Parathyroid adenoma (tissue), 2 donors: ENCODE results near the gene SNHG17.
A peak's percentile ranks its signal among the peaks of the same experiment; 100 is the strongest.

Experiments
- H2AFZ ChIP-seq: fragments of 300-600 bp; sonication (generic); one replicate; pipeline ENCODE4 v1.7.0; 2017; ENCODE audit warnings: antibody characterized with exemption, mild to moderate bottlenecking
- H3K27ac ChIP-seq: fragments of 300-600 bp; sonication (generic); one replicate; pipeline ENCODE4 v1.7.0; 2017
- H3K27me3 ChIP-seq: fragments of 300-600 bp; sonication (generic); one replicate; pipeline ENCODE4 v1.7.0; 2017; ENCODE audit warnings: low read length; ENCODE audit not compliant: control insufficient read depth, insufficient read depth
- H3K36me3 ChIP-seq: fragments of 300-600 bp; sonication (generic); one replicate; pipeline ENCODE4 v1.7.0; 2017; ENCODE audit warnings: low read length; ENCODE audit not compliant: control insufficient read depth, insufficient read depth
- H3K4me1 ChIP-seq: fragments of 300-600 bp; sonication (generic); one replicate; pipeline ENCODE4 v1.7.0; 2017; ENCODE audit warnings: control low read depth
- H3K4me2 ChIP-seq: fragments of 300-600 bp; sonication (generic); one replicate; pipeline ENCODE4 v1.7.0; 2017; ENCODE audit warnings: low read length
- H3K4me3 ChIP-seq: fragments of 300-600 bp; sonication (generic); one replicate; pipeline ENCODE4 v1.7.0; 2017; ENCODE audit warnings: low read depth, low read length
- H3K79me2 ChIP-seq: fragments of 300-600 bp; sonication (generic); one replicate; pipeline ENCODE4 v1.7.0; 2017; ENCODE audit warnings: control low read depth
- H3K9ac ChIP-seq: fragments of 300-600 bp; sonication (generic); one replicate; pipeline ENCODE4 v1.7.0; 2017; ENCODE audit warnings: mild to moderate bottlenecking
- H3K9me3 ChIP-seq: fragments of 300-600 bp; sonication (generic); one replicate; pipeline ENCODE4 v1.7.0; 2017; ENCODE audit warnings: low read length; ENCODE audit not compliant: control insufficient read depth
- TF ChIP-seq, protein P1 (sequence below): fragments of 300-600 bp; sonication (generic); IDR thresholded peaks from one replicate; pipeline ENCODE4 v1.7.0; 2017; ENCODE audit warnings: antibody characterized with exemption, mild to moderate bottlenecking
- donor health status: primary hyperparathyroidism.

SNHG17 gene

GRCh38 chr20:38449046-38449445, 13.9 kb upstream of the SNHG17 start:
- H3K4me1 ChIP-seq = peaks cover 5% of the 10 kb centered on the region
- no peaks in the 10 kb centered on the region for H3K36me3 ChIP-seq
- H3K9me3 ChIP-seq = no peaks in the 10 kb centered on the region
- H3K9ac ChIP-seq = no peak overlapping the region
- H2AFZ ChIP-seq = no peak overlapping the region
- H3K27me3 ChIP-seq = no peaks in the 10 kb centered on the region
- H3K27ac ChIP-seq = no peak overlapping the region
- H3K79me2 ChIP-seq = no peaks in the 10 kb centered on the region
- H3K4me2 ChIP-seq = no peak overlapping the region
- TF ChIP-seq, protein P1, sequence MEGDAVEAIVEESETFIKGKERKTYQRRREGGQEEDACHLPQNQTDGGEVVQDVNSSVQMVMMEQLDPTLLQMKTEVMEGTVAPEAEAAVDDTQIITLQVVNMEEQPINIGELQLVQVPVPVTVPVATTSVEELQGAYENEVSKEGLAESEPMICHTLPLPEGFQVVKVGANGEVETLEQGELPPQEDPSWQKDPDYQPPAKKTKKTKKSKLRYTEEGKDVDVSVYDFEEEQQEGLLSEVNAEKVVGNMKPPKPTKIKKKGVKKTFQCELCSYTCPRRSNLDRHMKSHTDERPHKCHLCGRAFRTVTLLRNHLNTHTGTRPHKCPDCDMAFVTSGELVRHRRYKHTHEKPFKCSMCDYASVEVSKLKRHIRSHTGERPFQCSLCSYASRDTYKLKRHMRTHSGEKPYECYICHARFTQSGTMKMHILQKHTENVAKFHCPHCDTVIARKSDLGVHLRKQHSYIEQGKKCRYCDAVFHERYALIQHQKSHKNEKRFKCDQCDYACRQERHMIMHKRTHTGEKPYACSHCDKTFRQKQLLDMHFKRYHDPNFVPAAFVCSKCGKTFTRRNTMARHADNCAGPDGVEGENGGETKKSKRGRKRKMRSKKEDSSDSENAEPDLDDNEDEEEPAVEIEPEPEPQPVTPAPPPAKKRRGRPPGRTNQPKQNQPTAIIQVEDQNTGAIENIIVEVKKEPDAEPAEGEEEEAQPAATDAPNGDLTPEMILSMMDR = no peak
- no peak overlapping the region for H3K4me3 ChIP-seq

DNA sequence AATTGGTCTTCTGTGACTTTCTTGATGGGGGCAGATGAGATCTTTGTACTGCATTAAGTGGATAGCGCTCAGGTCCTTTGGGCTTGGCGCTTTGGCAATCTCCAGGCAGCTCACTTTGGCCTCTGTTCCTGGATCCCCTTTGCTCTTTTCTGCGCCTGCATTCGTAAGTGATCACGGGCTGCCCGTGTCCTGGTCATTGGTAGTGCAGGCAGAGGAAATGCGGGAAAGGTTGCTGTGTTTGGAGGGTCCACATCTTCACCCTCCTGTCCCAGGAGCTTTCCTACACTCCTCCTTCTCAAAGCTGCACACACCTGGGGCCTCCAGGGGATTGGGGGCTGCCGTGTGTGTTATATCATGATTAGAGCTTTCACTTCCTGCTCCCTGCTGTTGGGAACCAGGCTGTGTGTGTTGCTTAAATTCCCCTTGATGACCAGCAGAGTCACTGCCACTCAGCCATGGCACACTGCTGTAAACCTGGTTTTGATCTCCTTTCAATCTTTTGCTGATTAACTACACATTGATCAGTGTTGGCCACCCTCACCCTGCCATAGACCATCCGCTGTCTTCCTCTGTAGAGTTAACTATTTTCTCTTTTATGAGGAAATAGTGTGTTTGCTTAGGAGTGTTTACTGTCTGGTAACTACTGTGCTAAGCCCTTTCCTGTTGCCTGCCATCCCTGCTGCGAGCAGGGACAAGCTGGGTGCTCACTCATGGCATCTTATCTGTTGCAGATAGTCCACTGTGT, 13.0 kb upstream of the SNHG17 start:
- no peak overlapping the region for H3K4me3 ChIP-seq
- no peak overlapping the region for H3K27ac ChIP-seq
- TF ChIP-seq, protein P1 = no peak

DNA sequence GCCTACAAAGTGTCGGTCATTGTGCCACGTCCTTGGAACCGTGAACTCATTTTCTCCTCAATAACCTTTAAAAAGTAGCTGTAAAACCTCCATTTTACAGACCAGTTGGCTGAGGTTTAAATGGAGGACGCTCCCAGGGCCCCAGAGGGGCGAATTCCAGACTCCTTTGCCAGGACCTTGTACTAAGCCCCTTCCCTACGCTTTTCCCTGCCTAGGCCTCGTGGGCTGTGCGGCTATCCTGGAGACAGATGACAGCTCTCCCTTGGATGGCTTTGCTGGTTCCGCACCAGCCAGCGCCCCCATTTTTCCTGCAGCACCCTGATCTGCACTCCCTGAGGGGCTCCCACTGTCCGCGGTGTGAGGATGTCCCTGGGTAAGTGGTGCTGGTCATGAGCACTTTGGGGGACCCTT, 12.1 kb upstream of the SNHG17 start:
- TF ChIP-seq, protein P1 = no peak
- peak overlapping the region; percentile 97 for H2AFZ ChIP-seq

More for the DNA sequence above, 13.0 kb upstream of the SNHG17 start:
- peaks cover 5% of the 10 kb centered on the region for H3K4me1 ChIP-seq
- H3K27me3 ChIP-seq = no peaks in the 10 kb centered on the region
- H3K4me2 ChIP-seq = no peak overlapping the region
- no peak overlapping the region for H2AFZ ChIP-seq
- no peaks in the 10 kb centered on the region for H3K9me3 ChIP-seq
- no peaks in the 10 kb centered on the region for H3K36me3 ChIP-seq
- no peaks in the 10 kb centered on the region for H3K79me2 ChIP-seq
- H3K9ac ChIP-seq = no peak overlapping the region

DNA sequence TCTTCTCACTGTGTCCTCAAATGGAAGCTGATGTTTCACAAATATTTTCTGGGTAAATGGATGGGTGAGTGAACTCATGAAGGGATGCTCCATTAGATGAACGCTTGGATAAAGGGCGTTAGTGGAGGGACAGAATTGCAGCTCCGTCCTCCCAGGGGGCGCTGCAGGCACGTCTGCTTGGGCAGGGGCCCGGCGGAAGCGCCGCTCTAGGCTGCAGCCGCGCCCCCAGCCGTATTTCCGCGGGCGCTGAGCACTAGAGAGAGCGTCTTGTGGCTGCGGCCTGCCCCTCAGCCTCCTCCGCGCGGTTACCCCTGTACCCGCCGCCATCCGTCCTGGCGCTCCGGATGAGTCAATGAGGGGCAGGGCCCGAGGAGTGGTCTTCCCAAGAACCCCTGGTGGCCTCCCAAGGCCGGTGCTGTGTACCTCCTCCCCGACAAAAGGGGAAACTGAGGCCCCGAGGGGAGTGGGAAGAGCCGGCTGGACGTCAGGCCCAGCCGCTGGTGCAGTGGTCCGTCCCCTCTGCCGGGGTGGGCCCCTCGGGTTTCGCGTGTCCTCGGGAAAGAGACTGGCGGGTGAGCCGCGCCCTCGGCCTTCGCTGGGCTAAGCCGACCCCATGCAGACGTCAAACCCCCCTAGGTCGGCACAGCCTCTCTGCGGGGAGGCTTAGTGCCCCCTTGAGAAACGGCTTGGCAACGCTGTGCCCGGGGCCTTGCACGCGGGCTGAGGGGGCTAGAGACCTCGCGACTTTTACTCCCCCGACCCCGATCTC, 11.5 kb upstream of the SNHG17 start:
- peak overlapping the region; percentile 93 for H3K9ac ChIP-seq
- TF ChIP-seq, protein P1 = peak; percentile 98
- H3K27ac ChIP-seq = peak overlapping the region; percentile 72
- H2AFZ ChIP-seq = peak overlapping the region; percentile 97
- H3K4me2 ChIP-seq = peak overlapping the region; percentile 89
- peaks cover 5% of the 10 kb centered on the region for H3K4me1 ChIP-seq
- H3K4me3 ChIP-seq = peak overlapping the region; percentile 83
- H3K27me3 ChIP-seq = no peaks in the 10 kb centered on the region
- no peaks in the 10 kb centered on the region for H3K79me2 ChIP-seq
- no peaks in the 10 kb centered on the region for H3K36me3 ChIP-seq
- no peaks in the 10 kb centered on the region for H3K9me3 ChIP-seq

More for the DNA sequence above, 12.1 kb upstream of the SNHG17 start:
- Histone ChIP-seq H3K27me3 (no peaks in the 10 kb centered on the region), H3K4me3 (peak overlapping the region; percentile 83), H3K9ac (no peak overlapping the region), H3K79me2 (no peaks in the 10 kb centered on the region), H3K4me2 (peak overlapping the region; percentile 89), H3K36me3 (no peaks in the 10 kb centered on the region), H3K9me3 (no peaks in the 10 kb centered on the region), H3K4me1 (peaks cover 5% of the 10 kb centered on the region), H3K27ac (peak overlapping the region; percentile 72)
